Activated T-cell treated with anti-CD3 and anti-CD28 coated beads for 4 hours (primary cell): Measurements from ENCODE around the gene SLC22A7.

Experiments
- DNase-seq: peaks from one replicate; pipeline ENCODE4 v3.0.0-alpha.2; 2020

SLC22A7 gene

GRCh38 chr6:43267619-43268354 lies 30.3 kb upstream of the SLC22A7 start:
- DNase-seq, result no peak

- no peak for DNase-seq
Measured at GRCh38 chr6:43268355-43268700, 29.7 kb upstream of the SLC22A7 start.

GRCh38 chr6:43268782-43269272 lies 29.2 kb upstream of the SLC22A7 start:
- DNase-seq, result no peak

GRCh38 chr6:43269273-43270007 lies 28.6 kb upstream of the SLC22A7 start:
- DNase-seq, result peak; percentile 38

GRCh38 chr6:43271103-43271815 lies 26.8 kb upstream of the SLC22A7 start:
- no peak for DNase-seq

- DNase-seq, result no peak
Measured at GRCh38 chr6:43271944-43272343, 26.1 kb upstream of the SLC22A7 start.

- no peak for DNase-seq
Measured at GRCh38 chr6:43273707-43274106, 24.4 kb upstream of the SLC22A7 start.

- no peak for DNase-seq
Measured at GRCh38 chr6:43274127-43274915, 23.7 kb upstream of the SLC22A7 start.

GRCh38 chr6:43274916-43275597 lies 23.0 kb upstream of the SLC22A7 start:
- DNase-seq, result peak; percentile 30

GRCh38 chr6:43275801-43276576 lies 22.1 kb upstream of the SLC22A7 start:
- DNase-seq, result no peak

GRCh38 chr6:43276577-43277305 lies 21.3 kb upstream of the SLC22A7 start:
- DNase-seq, result no peak

- DNase-seq, result no peak
Measured at GRCh38 chr6:43277306-43277642, 20.8 kb upstream of the SLC22A7 start.

- no peak for DNase-seq
Measured at GRCh38 chr6:43277643-43278523, 20.2 kb upstream of the SLC22A7 start.

GRCh38 chr6:43278524-43279078 lies 19.5 kb upstream of the SLC22A7 start:
- no peak for DNase-seq

GRCh38 chr6:43280234-43280633 lies 17.8 kb upstream of the SLC22A7 start:
- DNase-seq, result no peak

GRCh38 chr6:43282060-43282459 lies 16.0 kb upstream of the SLC22A7 start:
- DNase-seq, result no peak

GRCh38 chr6:43282636-43283513 lies 15.2 kb upstream of the SLC22A7 start:
- no peak for DNase-seq

- no peak for DNase-seq
Measured at GRCh38 chr6:43283514-43283901, 14.6 kb upstream of the SLC22A7 start.
